Hippocampal formation (tissue), 2 donors: ENCODE data around the gene ARRDC1.
A peak's percentile ranks its signal among the peaks of the same experiment; 100 is the strongest.
"Not testable (repeated sequence)": the region's sequence is repeated elsewhere in the genome, so short reads cannot be mapped to it uniquely, and the experiment has no call there.

Source experiments
- DNase-seq, 2 donors: peaks; one replicate each; lab custom pipeline; 2025; lab: John Stamatoyannopoulos, UW

Gene ARRDC1

GRCh38 chr9:137613738-137614523, 8.4 kb downstream of the ARRDC1 start:
- no peak for DNase-seq

DNA sequence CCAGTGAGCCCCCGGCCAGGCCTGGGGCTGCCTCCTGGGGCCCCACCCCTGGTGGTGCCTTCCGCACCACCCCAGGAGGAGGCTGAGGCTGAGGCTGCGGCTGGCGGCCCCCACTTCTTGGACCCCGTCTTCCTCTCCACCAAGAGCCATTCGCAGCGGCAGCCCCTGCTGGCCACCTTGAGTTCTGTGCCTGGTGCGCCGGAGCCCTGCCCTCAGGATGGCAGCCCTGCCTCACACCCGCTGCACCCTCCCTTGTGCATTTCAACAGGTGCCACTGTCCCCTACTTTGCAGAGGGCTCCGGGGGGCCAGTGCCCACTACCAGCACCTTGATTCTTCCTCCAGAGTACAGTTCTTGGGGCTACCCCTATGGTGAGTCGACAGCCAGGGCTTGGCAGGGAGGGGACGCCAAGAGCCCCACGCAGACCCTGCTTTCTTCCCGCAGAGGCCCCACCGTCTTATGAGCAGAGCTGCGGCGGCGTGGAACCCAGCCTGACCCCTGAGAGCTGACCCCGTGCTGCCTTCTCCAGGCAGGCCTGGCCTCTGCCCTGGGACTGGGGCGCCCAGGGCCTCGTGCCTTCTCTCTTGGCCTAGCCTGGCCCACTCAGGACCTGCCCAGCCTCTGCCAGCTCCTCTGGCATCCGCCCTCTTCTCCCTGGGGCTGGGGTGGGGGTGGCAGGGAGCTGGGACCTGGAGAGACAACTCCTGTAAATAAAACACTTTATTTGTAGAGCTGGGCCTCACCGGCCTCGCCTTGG, 9.3 kb downstream of the ARRDC1 start:
- DNase-seq, result no peak

GRCh38 chr9:137615387-137615871, 9.9 kb downstream of the ARRDC1 start:
- DNase-seq, result no peak

- DNase-seq, result peak; percentile 72 to 81
Measured at GRCh38 chr9:137618105-137619067, 12.9 kb downstream of the ARRDC1 start, which contains the start of gene EHMT1. TSS of gene EHMT1 (plus strand) at chr9:137619005. CDS start at chr9:137619029, 24 bp downstream.

- DNase-seq, result no peak
Measured at GRCh38 chr9:137619240-137620047, 14.0 kb downstream of the ARRDC1 start.

DNA sequence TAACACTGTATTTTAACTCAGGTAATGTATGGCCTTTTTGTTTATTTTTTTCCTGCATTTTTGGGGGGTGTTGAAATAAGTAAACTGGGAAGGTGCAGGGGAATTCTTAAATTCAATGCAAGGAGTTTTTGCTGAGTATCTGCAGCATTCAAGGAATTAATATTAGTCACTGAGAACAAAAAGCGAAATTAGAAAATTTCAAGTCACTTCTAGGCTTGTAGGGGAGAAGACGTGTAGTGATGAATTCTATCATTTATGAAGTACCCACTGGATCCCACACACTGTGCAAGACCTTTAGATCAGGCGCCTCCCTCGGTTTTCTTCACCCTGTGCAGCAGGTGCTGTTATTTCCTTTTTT, 14.5 kb downstream of the ARRDC1 start:
- DNase-seq, result no peak

- no peak for DNase-seq
Measured at GRCh38 chr9:137620581-137620980, 15.1 kb downstream of the ARRDC1 start.

DNA sequence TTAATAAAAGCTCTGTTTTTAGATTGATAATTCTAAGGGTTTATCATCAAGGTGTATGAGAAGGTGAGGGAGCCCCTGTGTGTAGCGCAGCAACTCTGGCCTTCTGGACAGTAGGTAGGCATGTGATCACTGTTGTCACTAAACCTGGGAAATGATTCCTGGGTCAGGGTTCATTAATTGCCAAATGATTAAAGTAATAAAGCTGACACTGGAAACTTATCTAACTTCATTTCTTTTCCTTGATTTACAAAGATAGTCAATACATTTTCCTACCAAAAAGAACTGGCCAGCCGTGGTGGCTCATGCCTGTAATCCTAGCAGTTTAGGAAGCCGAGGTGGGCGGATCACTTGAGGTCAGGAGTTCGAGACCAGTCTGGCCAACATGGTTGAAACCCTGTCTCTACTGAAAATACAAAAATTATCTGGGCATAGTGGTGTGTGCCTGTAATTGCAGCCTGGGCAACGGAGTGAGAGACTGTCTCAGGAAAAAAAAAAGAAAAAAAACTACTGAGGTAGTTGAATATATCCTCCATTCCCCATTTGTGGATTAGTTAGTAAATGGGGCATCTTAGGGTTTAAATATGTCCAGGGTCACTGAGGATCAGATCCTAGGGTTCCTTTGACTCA, 15.8 kb downstream of the ARRDC1 start:
- DNase-seq, result no peak

DNA sequence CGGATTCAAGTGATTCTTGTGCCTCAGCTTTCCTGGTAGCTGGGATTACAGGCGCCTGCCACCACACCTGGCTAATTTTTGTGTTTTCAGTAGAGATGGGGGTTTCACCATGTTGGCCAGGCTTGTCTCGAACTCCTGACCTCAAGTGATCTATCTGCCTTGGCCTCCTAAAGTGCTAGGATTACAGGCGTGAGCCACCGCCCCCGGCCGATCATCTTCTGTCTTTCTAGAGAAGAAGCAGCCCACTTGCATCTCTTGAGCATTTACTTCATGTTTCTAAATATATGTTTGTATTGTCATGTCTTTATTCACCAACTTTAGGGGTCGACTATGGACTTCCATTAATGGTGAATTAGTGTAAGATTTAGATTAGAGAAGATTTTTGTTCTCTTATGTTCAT, 16.7 kb downstream of the ARRDC1 start:
- DNase-seq, result not testable (repeated sequence)

GRCh38 chr9:137626464-137626863, 21.0 kb downstream of the ARRDC1 start:
- DNase-seq, result no peak

DNA sequence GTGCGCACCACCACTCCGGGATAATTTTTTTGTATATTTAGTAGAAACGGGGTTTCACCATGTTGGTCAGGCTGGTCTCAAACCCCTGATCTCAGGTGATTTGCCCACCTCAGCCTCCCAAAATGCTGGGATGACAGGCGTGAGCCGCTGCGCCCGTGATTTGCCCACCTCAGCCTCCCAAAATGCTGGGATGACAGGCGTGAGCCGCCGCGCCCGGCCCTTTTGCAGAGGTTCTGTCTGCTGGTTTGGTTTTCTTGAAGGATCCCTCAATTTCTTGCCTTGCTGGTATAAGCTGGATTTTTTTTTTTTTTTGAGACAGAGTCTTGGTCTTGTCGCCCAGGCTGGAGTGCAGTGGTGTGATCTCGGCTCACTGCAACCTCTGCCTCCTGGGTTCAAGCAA, 21.9 kb downstream of the ARRDC1 start:
- not testable (repeated sequence) for DNase-seq

DNA sequence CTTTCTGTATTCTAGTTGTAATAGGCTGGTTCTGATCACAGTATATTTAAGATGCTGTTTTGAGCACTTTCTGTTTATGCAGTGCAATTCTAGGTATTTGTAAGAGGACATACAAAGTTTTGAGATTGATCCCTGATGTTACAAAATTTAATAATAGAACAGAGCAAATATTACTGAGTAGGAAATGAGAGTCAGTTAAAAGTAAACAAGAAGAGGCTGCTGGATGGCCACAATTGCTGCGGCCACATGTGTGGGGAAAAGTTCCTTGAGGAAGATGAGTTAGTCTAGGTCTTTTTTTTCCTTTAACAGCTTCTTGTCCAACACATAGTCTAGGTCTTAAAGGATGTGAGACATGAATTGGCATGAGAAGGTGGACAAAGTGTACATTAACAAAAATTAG, 24.6 kb downstream of the ARRDC1 start:
- no peak for DNase-seq

DNA sequence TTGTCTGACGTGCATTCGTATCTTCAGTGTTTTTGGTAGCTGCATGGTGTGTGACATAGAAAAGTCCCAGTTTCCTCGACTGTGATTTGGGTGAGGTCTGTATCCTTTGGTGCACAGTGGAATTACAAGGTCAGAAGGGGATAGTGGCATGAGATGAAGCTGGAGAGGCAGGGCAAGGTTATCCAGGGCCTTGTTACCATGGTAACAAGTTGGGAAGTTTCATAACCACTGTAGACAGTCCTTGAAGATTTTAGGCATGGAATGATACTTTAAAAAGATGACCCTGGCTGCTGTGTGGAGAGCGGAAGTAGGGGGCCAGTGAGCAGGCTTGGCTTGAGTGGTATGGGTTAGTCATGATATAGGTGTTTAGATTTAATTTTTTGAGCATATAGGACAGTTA, 25.2 kb downstream of the ARRDC1 start:
- DNase-seq, result no peak

GRCh38 chr9:137631345-137632229, 26.1 kb downstream of the ARRDC1 start:
- no peak for DNase-seq

GRCh38 chr9:137632230-137633161, 27.0 kb downstream of the ARRDC1 start:
- DNase-seq, result peak in 1 of 2 donors; percentile 5

DNA sequence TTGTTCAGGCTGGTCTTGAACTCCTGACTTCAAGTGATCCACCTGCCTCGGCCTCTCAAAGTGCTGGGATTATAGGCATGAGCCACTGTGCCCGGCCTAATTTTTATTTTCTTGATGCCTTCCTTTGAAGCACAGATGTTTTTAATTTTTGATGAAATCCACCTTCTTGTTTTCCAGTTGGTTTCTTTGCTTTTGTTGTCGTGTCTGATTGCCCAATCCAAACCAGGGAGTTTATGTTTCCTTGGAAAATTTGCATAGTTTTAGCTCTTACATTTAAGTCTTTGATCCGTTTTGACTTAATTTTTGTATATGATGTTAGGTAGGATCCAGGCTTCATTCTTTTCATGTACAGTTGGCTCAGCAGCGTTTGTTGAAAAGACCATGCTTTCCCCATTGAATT, 28.5 kb downstream of the ARRDC1 start:
- no peak for DNase-seq

GRCh38 chr9:137638680-137639079, 33.2 kb downstream of the ARRDC1 start:
- no peak for DNase-seq

DNA sequence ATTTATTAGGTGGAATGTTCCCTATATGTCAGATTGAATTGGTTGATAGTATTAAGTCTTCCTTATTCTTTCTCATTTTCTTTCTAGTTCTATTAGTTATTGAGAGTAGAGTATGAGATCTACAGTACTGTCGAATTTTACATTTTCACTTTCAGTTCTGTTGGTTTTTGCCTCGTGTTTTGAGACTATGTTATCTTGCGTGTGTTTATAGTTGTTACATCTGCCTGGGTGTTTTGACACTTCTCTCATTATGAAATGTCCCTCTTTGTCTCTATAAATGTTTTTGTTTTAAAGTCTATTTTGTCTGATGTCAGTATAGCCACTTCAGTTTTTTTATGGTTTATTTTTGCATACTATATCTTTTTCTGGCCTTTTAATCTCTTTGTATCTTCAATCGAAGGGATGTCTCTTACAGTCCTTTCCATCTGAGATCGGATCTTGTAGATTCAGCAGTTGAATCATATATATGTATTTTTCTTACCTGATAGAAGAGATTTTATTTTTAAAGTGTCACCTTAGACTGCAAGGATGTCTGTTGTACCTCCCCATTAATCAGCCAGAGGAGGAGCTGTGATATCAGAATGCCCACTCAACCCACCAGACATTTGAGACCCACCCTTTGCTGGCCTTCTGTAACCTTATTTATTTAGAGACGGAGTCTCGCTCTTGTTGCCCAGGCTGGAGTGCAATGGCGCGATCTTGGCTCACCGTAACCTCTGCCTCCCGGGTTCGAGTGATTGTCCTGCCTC, 34.0 kb downstream of the ARRDC1 start:
- DNase-seq, result no peak
